CD4-positive, alpha-beta T cell treated with Interleukin-6 at 100 ng/mL for 8 hours (primary cell): ENCODE data around the gene KCP.

Experiments used
- DNase-seq: peaks from one replicate; pipeline ENCODE4 v3.0.0-alpha.2; 2020; ENCODE audit warnings: mixed read lengths, low spot score

KCP gene

GRCh38 chr7:128858380-128859231 is 51.9 kb downstream of the KCP start:
- no peak for DNase-seq

GRCh38 chr7:128856001-128856718 is 54.3 kb downstream of the KCP start:
- no peak for DNase-seq

GRCh38 chr7:128855559-128855958 is 55.0 kb downstream of the KCP start:
- DNase-seq, result no peak

- no peak for DNase-seq
Measured at GRCh38 chr7:128854396-128854795, 56.1 kb downstream of the KCP start.

- no peak for DNase-seq
Measured at GRCh38 chr7:128853799-128854198, 56.7 kb downstream of the KCP start.

GRCh38 chr7:128852537-128853254 is 57.8 kb downstream of the KCP start:
- no peak for DNase-seq

GRCh38 chr7:128849804-128850490 is 60.6 kb downstream of the KCP start:
- no peak for DNase-seq

- DNase-seq, result no peak
Measured at GRCh38 chr7:128849156-128849515, 61.4 kb downstream of the KCP start.

- DNase-seq, result no peak
Measured at GRCh38 chr7:128848289-128849155, 62.0 kb downstream of the KCP start.

- no peak for DNase-seq
Measured at GRCh38 chr7:128847721-128848211, 62.7 kb downstream of the KCP start.

GRCh38 chr7:128846781-128847444 is 63.6 kb downstream of the KCP start:
- DNase-seq, result no peak

GRCh38 chr7:128845987-128846386 is 64.5 kb downstream of the KCP start:
- no peak for DNase-seq

- no peak for DNase-seq
Measured at GRCh38 chr7:128845475-128845874, 65.0 kb downstream of the KCP start.

GRCh38 chr7:128844777-128845311 is 65.7 kb downstream of the KCP start:
- DNase-seq, result no peak

GRCh38 chr7:128843938-128844621 is 66.4 kb downstream of the KCP start:
- no peak for DNase-seq

GRCh38 chr7:128842674-128843641 is 67.6 kb downstream of the KCP start:
- no peak for DNase-seq

- DNase-seq, result peak; percentile 42
Measured at GRCh38 chr7:128841921-128842673, 68.4 kb downstream of the KCP start.
